ENCODE data around the gene MN1.

Gene MN1

GRCh38 chr22:27804470-27805297, 3.1 kb upstream of the MN1 start:
- Histone ChIP-seq H3K4me1 (ENCODE audit: insufficient read depth, low read length) (peaks cover 10% of the 10 kb centered on the region), H3K4me3 (ENCODE audit: low read depth in 1 of 2, low read length in 2 of 2) (no peak overlapping the region), H3K27me3 (ENCODE audit: control insufficient read depth in 1 of 2, insufficient read depth in 2 of 2, low read length in 2 of 2) (peaks cover 0 to 19% of the 10 kb centered on the region in 2 donors), H3K36me3 (ENCODE audit: insufficient read depth, low read length) (no peaks in the 10 kb centered on the region), H3K27ac (ENCODE audit: low read depth, low read length) (no peak overlapping the region), H3K9ac (ENCODE audit: low read length) (no peak overlapping the region), H3K9me3 (ENCODE audit: low read length) (no peaks in the 10 kb centered on the region)

GRCh38 chr22:27803841-27804415, 2.4 kb upstream of the MN1 start:
- Histone ChIP-seq H3K4me3 (ENCODE audit: low read depth in 1 of 2, low read length in 2 of 2) (no peak overlapping the region), H3K27ac (ENCODE audit: low read depth, low read length) (no peak overlapping the region), H3K4me1 (ENCODE audit: insufficient read depth, low read length) (peaks cover 7% of the 10 kb centered on the region), H3K9ac (ENCODE audit: low read length) (no peak overlapping the region), H3K9me3 (ENCODE audit: low read length) (no peaks in the 10 kb centered on the region), H3K36me3 (ENCODE audit: insufficient read depth, low read length) (no peaks in the 10 kb centered on the region), H3K27me3 (ENCODE audit: control insufficient read depth in 1 of 2, insufficient read depth in 2 of 2, low read length in 2 of 2) (peaks cover 0 to 26% of the 10 kb centered on the region in 2 donors)

- H3K27me3 ChIP-seq (ENCODE audit: control insufficient read depth in 1 of 2, insufficient read depth in 2 of 2, low read length in 2 of 2) = peaks cover 0 to 37% of the 10 kb centered on the region in 2 donors
- H3K4me1 ChIP-seq (ENCODE audit: insufficient read depth, low read length) = peaks cover 7% of the 10 kb centered on the region
- peak overlapping the region; percentile 58 for H3K27ac ChIP-seq (ENCODE audit: low read depth, low read length)
- H3K9ac ChIP-seq (ENCODE audit: low read length) = peak overlapping the region; percentile 9
- peak overlapping the region; percentile 68 to 89 for H3K4me3 ChIP-seq (ENCODE audit: low read depth in 1 of 2, low read length in 2 of 2)
- H3K36me3 ChIP-seq (ENCODE audit: insufficient read depth, low read length) = no peaks in the 10 kb centered on the region
- no peaks in the 10 kb centered on the region for H3K9me3 ChIP-seq (ENCODE audit: low read length)
Measured at GRCh38 chr22:27802346-27803073, 954 bp upstream of the MN1 start.

- Histone ChIP-seq H3K27me3 (ENCODE audit: control insufficient read depth in 1 of 2, insufficient read depth in 2 of 2, low read length in 2 of 2) (peaks cover 0 to 41% of the 10 kb centered on the region in 2 donors), H3K27ac (ENCODE audit: low read depth, low read length) (peak overlapping the region; percentile 58), H3K4me1 (ENCODE audit: insufficient read depth, low read length) (peaks cover 7% of the 10 kb centered on the region), H3K4me3 (ENCODE audit: low read depth in 1 of 2, low read length in 2 of 2) (peak overlapping the region; percentile 68 to 89), H3K36me3 (ENCODE audit: insufficient read depth, low read length) (no peaks in the 10 kb centered on the region), H3K9me3 (ENCODE audit: low read length) (no peaks in the 10 kb centered on the region), H3K9ac (ENCODE audit: low read length) (no peak overlapping the region)
Measured at GRCh38 chr22:27801202-27801615, 347 bp downstream of the MN1 start.

GRCh38 chr22:27800250-27801201, 1.0 kb downstream of the MN1 start:
- Histone ChIP-seq H3K9me3 (ENCODE audit: low read length) (no peaks in the 10 kb centered on the region), H3K27me3 (ENCODE audit: control insufficient read depth in 1 of 2, insufficient read depth in 2 of 2, low read length in 2 of 2) (peaks cover 0 to 41% of the 10 kb centered on the region in 2 donors), H3K4me1 (ENCODE audit: insufficient read depth, low read length) (peaks cover 7% of the 10 kb centered on the region), H3K27ac (ENCODE audit: low read depth, low read length) (peak overlapping the region; percentile 73), H3K36me3 (ENCODE audit: insufficient read depth, low read length) (no peaks in the 10 kb centered on the region), H3K4me3 (ENCODE audit: low read depth in 1 of 2, low read length in 2 of 2) (peak overlapping the region; percentile 68 to 89), H3K9ac (ENCODE audit: low read length) (no peak overlapping the region)

- Histone ChIP-seq H3K27me3 (ENCODE audit: control insufficient read depth in 1 of 2, insufficient read depth in 2 of 2, low read length in 2 of 2) (peaks cover 0 to 41% of the 10 kb centered on the region in 2 donors), H3K36me3 (ENCODE audit: insufficient read depth, low read length) (no peaks in the 10 kb centered on the region), H3K9me3 (ENCODE audit: low read length) (no peaks in the 10 kb centered on the region), H3K27ac (ENCODE audit: low read depth, low read length) (peak overlapping the region; percentile 73), H3K4me1 (ENCODE audit: insufficient read depth, low read length) (peaks cover 7% of the 10 kb centered on the region), H3K4me3 (ENCODE audit: low read depth in 1 of 2, low read length in 2 of 2) (peak overlapping the region; percentile 68 to 89), H3K9ac (ENCODE audit: low read length) (no peak overlapping the region)
Measured at GRCh38 chr22:27799827-27800249, 1.7 kb downstream of the MN1 start.

- Histone ChIP-seq H3K36me3 (ENCODE audit: insufficient read depth, low read length) (no peaks in the 10 kb centered on the region), H3K4me1 (ENCODE audit: insufficient read depth, low read length) (peaks cover 7% of the 10 kb centered on the region), H3K27me3 (ENCODE audit: control insufficient read depth in 1 of 2, insufficient read depth in 2 of 2, low read length in 2 of 2) (peaks cover 0 to 41% of the 10 kb centered on the region in 2 donors), H3K27ac (ENCODE audit: low read depth, low read length) (no peak overlapping the region), H3K4me3 (ENCODE audit: low read depth in 1 of 2, low read length in 2 of 2) (peak overlapping the region; percentile 68 to 89), H3K9ac (ENCODE audit: low read length) (no peak overlapping the region), H3K9me3 (ENCODE audit: low read length) (no peaks in the 10 kb centered on the region)
Measured at GRCh38 chr22:27799015-27799826, 2.3 kb downstream of the MN1 start.

GRCh38 chr22:27798511-27799014, 3.0 kb downstream of the MN1 start:
- Histone ChIP-seq H3K27ac (ENCODE audit: low read depth, low read length) (no peak overlapping the region), H3K27me3 (ENCODE audit: control insufficient read depth in 1 of 2, insufficient read depth in 2 of 2, low read length in 2 of 2) (peaks cover 0 to 41% of the 10 kb centered on the region in 2 donors), H3K36me3 (ENCODE audit: insufficient read depth, low read length) (no peaks in the 10 kb centered on the region), H3K9me3 (ENCODE audit: low read length) (no peaks in the 10 kb centered on the region), H3K9ac (ENCODE audit: low read length) (no peak overlapping the region), H3K4me3 (ENCODE audit: low read depth in 1 of 2, low read length in 2 of 2) (peak overlapping the region in 1 of 2 donors; percentile 41), H3K4me1 (ENCODE audit: insufficient read depth, low read length) (peaks cover 7% of the 10 kb centered on the region)

- Histone ChIP-seq H3K27ac (ENCODE audit: low read depth, low read length) (no peak overlapping the region), H3K27me3 (ENCODE audit: control insufficient read depth in 1 of 2, insufficient read depth in 2 of 2, low read length in 2 of 2) (peaks cover 0 to 41% of the 10 kb centered on the region in 2 donors), H3K9ac (ENCODE audit: low read length) (no peak overlapping the region), H3K4me1 (ENCODE audit: insufficient read depth, low read length) (peaks cover 6% of the 10 kb centered on the region), H3K36me3 (ENCODE audit: insufficient read depth, low read length) (no peaks in the 10 kb centered on the region), H3K9me3 (ENCODE audit: low read length) (no peaks in the 10 kb centered on the region), H3K4me3 (ENCODE audit: low read depth in 1 of 2, low read length in 2 of 2) (peak overlapping the region in 1 of 2 donors; percentile 27)
Measured at GRCh38 chr22:27797520-27798391, 3.8 kb downstream of the MN1 start.
